Activated B cell treated with CpG ODN at 0.5 μM for 24 hours (primary cell): ENCODE data around the gene ATP8B2. TPM values are rescaled to one million over a fixed set of nuclear protein-coding genes. Genes with fewer than 3 reads are reported as not detected.

Experiments
- ATAC-seq: fragments of 200-7000 bp; cut with Tn5 transposase; one replicate; pipeline ENCODE4 v1.10.0; 2021; ENCODE audit warnings: low read depth, mild to moderate bottlenecking, moderate library complexity
- CTCF ChIA-PET: fragments of 350-600 bp; sonication (Branson Sonifier 250); formaldehyde crosslinking; loops from one replicate; lab custom pipeline; 2021; ENCODE audit warnings: antibody characterized with exemption; lab: Charles Lee
- POLR2A ChIA-PET: fragments of 350-600 bp; sonication (Branson Sonifier 250); formaldehyde crosslinking; loops from one replicate; lab custom pipeline; 2021; ENCODE audit warnings: antibody characterized with exemption; lab: Charles Lee
- DNase-seq: peaks from one replicate; pipeline ENCODE4 v3.0.0; 2022
- H3K27ac Mint-ChIP-seq: one replicate; pipeline ENCODE4 v1.8.0; 2020; ENCODE audit warnings: mixed read lengths
- H3K27me3 Mint-ChIP-seq: one replicate; pipeline ENCODE4 v1.8.0; 2021; ENCODE audit warnings: mixed read lengths
- H3K36me3 Mint-ChIP-seq: one replicate; pipeline ENCODE4 v1.8.0; 2021; ENCODE audit warnings: low read depth, mixed read lengths
- H3K4me1 Mint-ChIP-seq: one replicate; pipeline ENCODE4 v1.8.0; 2021; ENCODE audit warnings: mixed read lengths
- H3K4me3 Mint-ChIP-seq: one replicate; pipeline ENCODE4 v1.8.0; 2020; ENCODE audit warnings: mild to moderate bottlenecking, mixed read lengths
- H3K9me3 Mint-ChIP-seq: one replicate; pipeline ENCODE4 v1.8.0; 2020; ENCODE audit warnings: mixed read lengths
- intact Hi-C: fragments of 100-400 bp; cut with micrococcal nuclease; formaldehyde crosslinking; loops from one replicate; pipeline ENCODE4 v1.15.1; 2024
- total RNA-seq: library from RNA; stranded (reverse); gene quantifications from 2 replicates; pipeline ENCODE4 v1.2.3, GENCODE V29; 2022
- TF ChIP-seq, protein P1 (sequence below): fragments of 200-600 bp; IDR thresholded peaks from one replicate; pipeline ENCODE4 v1.8.0; 2022; ENCODE audit warnings: antibody characterized with exemption, mild to moderate bottlenecking

The ATP8B2 gene
- total RNA-seq, 1 donor from 2014 or later, result 27.3 TPM

DNA sequence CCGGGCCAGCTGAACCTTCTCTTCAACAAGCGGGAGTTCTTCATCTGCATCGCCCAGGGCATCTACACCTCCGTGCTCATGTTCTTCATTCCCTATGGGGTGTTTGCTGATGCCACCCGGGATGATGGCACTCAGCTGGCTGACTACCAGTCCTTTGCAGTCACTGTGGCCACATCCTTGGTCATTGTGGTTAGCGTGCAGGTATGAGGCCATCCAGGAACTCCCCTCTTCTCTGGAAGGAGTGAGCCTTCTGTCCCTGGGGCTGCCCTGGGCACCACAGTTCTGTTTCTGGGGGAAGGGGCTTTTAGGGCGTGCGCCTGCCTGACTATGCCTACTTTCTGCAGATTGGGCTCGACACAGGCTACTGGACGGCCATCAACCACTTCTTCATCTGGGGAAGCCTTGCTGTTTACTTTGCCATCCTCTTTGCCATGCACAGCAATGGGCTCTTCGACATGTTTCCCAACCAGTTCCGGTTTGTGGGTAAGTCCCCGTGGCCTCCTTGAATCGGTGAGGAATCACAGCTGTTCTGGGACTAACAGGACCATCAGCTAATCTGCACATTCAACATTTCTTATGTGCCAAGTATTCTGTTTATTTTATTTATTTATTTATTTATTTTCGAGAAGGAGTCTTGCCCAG, 21.1 kb downstream of the ATP8B2 start:
- ChIA-PET POLR2A (interaction anchor here (0.5 kb wide), 1 partner anchor 91 kb away, joined by 3 read pairs; no protein-coding TSS in a partner anchor), CTCF (interaction anchor here (1.2 to 1.7 kb wide), 2 partner anchors 12 to 133 kb away, joined by 4 to 6 read pairs; no protein-coding TSS in a partner anchor)
- Mint-ChIP-seq H3K36me3 (peaks cover 80% of the 10 kb centered on the region), H3K27ac (no peak overlapping the region), H3K27me3 (peaks cover 2% of the 10 kb centered on the region), H3K9me3 (no peaks in the 10 kb centered on the region), H3K4me3 (no peak overlapping the region), H3K4me1 (peaks cover 9% of the 10 kb centered on the region)
- DNase-seq (no peak), ATAC-seq (no peak)
- TF ChIP-seq, protein P1, sequence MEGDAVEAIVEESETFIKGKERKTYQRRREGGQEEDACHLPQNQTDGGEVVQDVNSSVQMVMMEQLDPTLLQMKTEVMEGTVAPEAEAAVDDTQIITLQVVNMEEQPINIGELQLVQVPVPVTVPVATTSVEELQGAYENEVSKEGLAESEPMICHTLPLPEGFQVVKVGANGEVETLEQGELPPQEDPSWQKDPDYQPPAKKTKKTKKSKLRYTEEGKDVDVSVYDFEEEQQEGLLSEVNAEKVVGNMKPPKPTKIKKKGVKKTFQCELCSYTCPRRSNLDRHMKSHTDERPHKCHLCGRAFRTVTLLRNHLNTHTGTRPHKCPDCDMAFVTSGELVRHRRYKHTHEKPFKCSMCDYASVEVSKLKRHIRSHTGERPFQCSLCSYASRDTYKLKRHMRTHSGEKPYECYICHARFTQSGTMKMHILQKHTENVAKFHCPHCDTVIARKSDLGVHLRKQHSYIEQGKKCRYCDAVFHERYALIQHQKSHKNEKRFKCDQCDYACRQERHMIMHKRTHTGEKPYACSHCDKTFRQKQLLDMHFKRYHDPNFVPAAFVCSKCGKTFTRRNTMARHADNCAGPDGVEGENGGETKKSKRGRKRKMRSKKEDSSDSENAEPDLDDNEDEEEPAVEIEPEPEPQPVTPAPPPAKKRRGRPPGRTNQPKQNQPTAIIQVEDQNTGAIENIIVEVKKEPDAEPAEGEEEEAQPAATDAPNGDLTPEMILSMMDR, result no peak
- intact Hi-C loops, result no loop called here

DNA sequence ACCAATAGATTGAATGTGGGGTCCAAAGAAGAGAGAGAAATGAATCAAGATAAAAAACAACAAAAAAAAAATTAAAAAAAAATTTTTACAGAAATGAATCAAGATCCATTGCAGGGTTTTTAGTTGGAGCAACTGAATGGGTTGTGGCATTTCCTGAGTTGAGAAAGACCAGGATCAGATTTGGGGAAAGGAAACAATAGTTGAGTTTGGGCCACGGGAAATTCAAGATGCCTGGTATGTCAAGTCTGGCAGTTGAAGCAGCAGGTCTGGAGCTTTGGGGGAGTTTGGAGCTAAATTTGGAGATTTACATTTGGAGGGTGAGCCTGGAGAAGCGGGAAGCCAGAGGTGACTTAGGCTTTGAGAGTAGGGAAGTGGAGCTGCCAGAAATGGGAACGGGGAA, 22.6 kb downstream of the ATP8B2 start:
- peaks cover 10% of the 10 kb centered on the region for H3K27me3 Mint-ChIP-seq
- CTCF ChIA-PET, result interaction anchor here (1.2 to 1.7 kb wide), 2 partner anchors 13 kb away, joined by 3 to 6 read pairs; no protein-coding TSS in a partner anchor

DNA sequence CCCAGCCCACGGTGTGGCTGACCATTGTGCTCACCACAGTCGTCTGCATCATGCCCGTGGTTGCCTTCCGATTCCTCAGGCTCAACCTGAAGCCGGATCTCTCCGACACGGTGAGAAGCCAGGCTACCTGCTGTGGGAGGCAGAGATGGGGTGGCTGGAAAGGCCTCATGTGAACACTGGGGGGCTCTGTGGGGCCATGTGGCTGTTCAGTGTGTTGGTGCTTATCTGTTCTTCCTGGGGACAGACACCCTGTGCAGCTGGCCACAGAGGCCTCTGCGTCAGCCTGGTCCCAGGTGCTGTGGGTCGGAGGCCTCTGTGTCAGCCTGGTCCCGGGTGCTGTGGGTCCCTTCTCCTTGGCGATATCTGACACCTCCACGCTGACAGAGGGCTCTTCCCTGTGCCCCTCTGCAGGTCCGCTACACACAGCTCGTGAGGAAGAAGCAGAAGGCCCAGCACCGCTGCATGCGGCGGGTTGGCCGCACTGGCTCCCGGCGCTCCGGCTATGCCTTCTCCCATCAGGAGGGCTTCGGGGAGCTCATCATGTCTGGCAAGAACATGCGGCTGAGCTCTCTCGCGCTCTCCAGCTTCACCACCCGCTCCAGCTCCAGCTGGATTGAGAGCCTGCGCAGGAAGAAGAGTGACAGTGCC, 23.2 kb downstream of the ATP8B2 start:
- TF ChIP-seq, protein P1, result no peak
- ATAC-seq (no peak), DNase-seq (no peak)
- Mint-ChIP-seq H3K9me3 (no peaks in the 10 kb centered on the region), H3K4me3 (no peak overlapping the region), H3K27me3 (peaks cover 15% of the 10 kb centered on the region), H3K4me1 (peaks cover 16% of the 10 kb centered on the region), H3K36me3 (peaks cover 60% of the 10 kb centered on the region), H3K27ac (no peak overlapping the region)
- intact Hi-C loops, result no loop called here
- ChIA-PET CTCF (interaction anchor here (1.2 kb wide), 1 partner anchor 14 kb away, joined by 3 read pairs; no protein-coding TSS in a partner anchor), POLR2A (no interaction called here)

More for the DNA sequence above, 22.6 kb downstream of the ATP8B2 start:
- Mint-ChIP-seq H3K36me3 (peaks cover 66% of the 10 kb centered on the region), H3K9me3 (no peaks in the 10 kb centered on the region), H3K27ac (no peak overlapping the region), H3K4me1 (peaks cover 12% of the 10 kb centered on the region), H3K4me3 (no peak overlapping the region)
- TF ChIP-seq, protein P1, result no peak
- DNase-seq, result no peak
- intact Hi-C loops, result no loop called here
- POLR2A ChIA-PET, result no interaction called here
- ATAC-seq, result no peak

DNA sequence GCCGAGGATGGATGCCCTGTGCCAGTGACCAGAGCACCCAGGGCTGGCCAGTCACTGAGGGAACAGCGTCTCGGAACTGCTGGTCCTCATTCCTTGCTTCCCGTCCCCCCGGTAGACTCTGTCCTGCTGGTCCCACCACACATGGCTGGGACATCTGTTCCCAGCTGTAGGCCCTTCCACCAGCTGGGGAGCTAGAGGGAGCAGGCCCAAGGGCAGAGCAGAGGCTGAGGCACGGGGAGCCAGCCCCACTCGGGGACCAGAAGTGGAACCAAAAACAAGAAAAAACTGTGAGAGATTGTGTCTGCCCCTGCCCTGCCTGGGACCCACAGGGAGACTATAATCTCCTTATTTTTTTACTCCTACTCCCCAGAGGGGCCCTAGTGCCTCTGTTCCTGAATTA, 23.8 kb downstream of the ATP8B2 start:
- TF ChIP-seq, protein P1, result no peak
- intact Hi-C loops, result no loop called here
- POLR2A ChIA-PET, result no interaction called here
- Mint-ChIP-seq H3K36me3 (peaks cover 54% of the 10 kb centered on the region), H3K4me3 (no peak overlapping the region), H3K4me1 (peaks cover 18% of the 10 kb centered on the region), H3K27me3 (peaks cover 18% of the 10 kb centered on the region), H3K27ac (no peak overlapping the region), H3K9me3 (no peaks in the 10 kb centered on the region)
- ATAC-seq (no peak), DNase-seq (no peak)
- CTCF ChIA-PET, result interaction anchor here (1.2 kb wide), 1 partner anchor 14 kb away, joined by 3 read pairs; no protein-coding TSS in a partner anchor

DNA sequence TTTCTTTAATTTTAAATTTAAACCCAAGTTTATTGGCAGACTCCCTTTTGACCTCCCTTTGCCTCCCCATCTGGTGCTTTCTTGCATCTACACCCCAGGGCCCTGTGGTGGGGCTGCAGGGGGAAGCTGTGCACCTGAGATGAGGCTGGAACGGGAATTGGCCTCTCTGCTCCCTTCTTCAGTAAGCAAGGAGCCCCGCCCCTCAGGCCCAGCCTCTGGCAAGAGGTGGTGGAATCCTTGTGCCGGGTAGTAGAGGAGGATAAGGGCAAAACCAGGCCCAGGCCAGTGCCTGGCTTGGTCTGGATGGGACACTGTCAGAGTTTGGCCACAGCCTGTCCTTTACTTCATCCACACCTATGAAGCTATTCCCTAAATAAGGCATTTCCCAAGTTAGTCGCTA, 25.1 kb downstream of the ATP8B2 start:
- H3K4me3 Mint-ChIP-seq, result no peak overlapping the region
- peaks cover 18% of the 10 kb centered on the region for H3K4me1 Mint-ChIP-seq
- ChIA-PET CTCF (no interaction called here), POLR2A (interaction anchor here (1.0 kb wide), 1 partner anchor 15 kb away, joined by 3 read pairs; no protein-coding TSS in a partner anchor)
- TF ChIP-seq, protein P1, result no peak
- no peak for DNase-seq
- H3K27ac Mint-ChIP-seq, result no peak overlapping the region
- ATAC-seq, result no peak
- H3K36me3 Mint-ChIP-seq, result peaks cover 41% of the 10 kb centered on the region
- peaks cover 21% of the 10 kb centered on the region for H3K27me3 Mint-ChIP-seq
- intact Hi-C loops, result loop anchor here (5.0 to 10.0 kb wide), 2 partner anchors 92 to 124 kb away; no protein-coding TSS in a partner anchor
- H3K9me3 Mint-ChIP-seq, result no peaks in the 10 kb centered on the region
